HepG2 (cell line): Measurements from ENCODE around the gene LTA. TPM values are rescaled to one million over a fixed set of nuclear protein-coding genes. Genes with fewer than 3 reads are reported as not detected.

Experiments used
- BORCS8-MEF2B ChIP-seq: sonication (generic); formaldehyde crosslinking; IDR thresholded peaks from 2 replicates; pipeline ENCODE4 v1.8.0; 2022; ENCODE audit warnings: mild to moderate bottlenecking, missing genetic modification reagents
- BRF2 ChIP-seq: sonication (generic); formaldehyde crosslinking; IDR thresholded peaks from 2 replicates; pipeline ENCODE4 v1.8.1; 2022; ENCODE audit warnings: mild to moderate bottlenecking, missing genetic modification reagents
- ERF ChIP-seq: IDR thresholded peaks from 2 replicates; pipeline ENCODE4 v1.6.1; 2018; ENCODE audit warnings: missing biosample characterization, missing genetic modification reagents
- FOXO1 ChIP-seq: sonication (generic); formaldehyde crosslinking; IDR thresholded peaks from 2 replicates; pipeline ENCODE4 v1.4.0; 2020; ENCODE audit warnings: missing genetic modification reagents
- FOXP4 ChIP-seq: sonication (generic); formaldehyde crosslinking; IDR thresholded peaks from 2 replicates; pipeline ENCODE4 v1.4.0; 2020; ENCODE audit warnings: missing genetic modification reagents
- GPBP1L1 ChIP-seq: sonication (generic); formaldehyde crosslinking; IDR thresholded peaks from 2 replicates; pipeline ENCODE4 v1.5.0; 2020; ENCODE audit warnings: mild to moderate bottlenecking, missing genetic modification reagents
- HES4 ChIP-seq: sonication (generic); formaldehyde crosslinking; IDR thresholded peaks from 2 replicates; pipeline ENCODE4 v1.9.0; 2021; ENCODE audit warnings: mild to moderate bottlenecking, missing genetic modification reagents, borderline replicate concordance
- HNRNPUL1 ChIP-seq: fragments of 200-400 bp; formaldehyde crosslinking; IDR thresholded peaks from 2 replicates; pipeline ENCODE4 v1.6.1; 2017; ENCODE audit warnings: low read depth, mild to moderate bottlenecking, low read length, moderate library complexity
- KDM3A ChIP-seq: IDR thresholded peaks from 2 replicates; pipeline ENCODE4 v1.6.1; 2018; ENCODE audit warnings: low read depth, missing compliant biosample characterization
- RAD51 ChIP-seq: fragments of 450-650 bp; IDR thresholded peaks from 2 replicates; pipeline ENCODE4 v1.6.1; 2016; ENCODE audit warnings: borderline replicate concordance
- SRSF1 ChIP-seq: fragments of 200-400 bp; formaldehyde crosslinking; optimal IDR thresholded peaks from 2 replicates; pipeline ENCODE3; 2017; ENCODE audit warnings: mild to moderate bottlenecking, low read depth, low read length, moderate library complexity
- YEATS2 ChIP-seq: sonication (generic); formaldehyde crosslinking; IDR thresholded peaks from 2 replicates; pipeline ENCODE4 v1.4.0; 2020; ENCODE audit warnings: missing genetic modification reagents, borderline replicate concordance
- ZBTB4 ChIP-seq: sonication (generic); formaldehyde crosslinking; IDR thresholded peaks from 2 replicates; pipeline ENCODE4 v1.4.0; 2020; ENCODE audit warnings: missing genetic modification reagents, mild to moderate bottlenecking, borderline replicate concordance
- ZNF687 ChIP-seq: sonication (generic); formaldehyde crosslinking; IDR thresholded peaks from 2 replicates; pipeline ENCODE4 v1.5.1; 2020; ENCODE audit warnings: mild to moderate bottlenecking, missing genetic modification reagents, moderate library complexity
- ZNF747 ChIP-seq: sonication (generic); formaldehyde crosslinking; IDR thresholded peaks from 2 replicates; pipeline ENCODE4 v1.8.1; 2023; ENCODE audit warnings: missing genetic modification reagents, mild to moderate bottlenecking, borderline replicate concordance
- ZSCAN20 ChIP-seq: sonication (generic); formaldehyde crosslinking; IDR thresholded peaks from 2 replicates; pipeline ENCODE4 v1.4.0; 2020; ENCODE audit warnings: missing genetic modification reagents, mild to moderate bottlenecking, borderline replicate concordance
- polyA plus RNA-seq, 8 experiments: library from polyadenylated mRNA; depleted of rRNA in 3 of 8; stranded (reverse) in 7 of 8; unstranded in 1 of 8; fragments of >200 nt; fragmentation: Illumina TruSeq in 4 of 8; extraction: Trizol in 4 of 8; gene quantifications; 2 replicates each; pipeline versions ENCODE4 v1.2.1 to v1.2.3, GENCODE V29; 2011 to 2016; ENCODE audit warnings: low read depth in 4 of 8, missing spikeins in 1 of 8, mixed read lengths in 1 of 8; ENCODE audit not compliant: insufficient read depth in 1 of 8
- total RNA-seq, 5 experiments: library from RNA; depleted of rRNA; stranded (reverse); fragments of >200 nt; fragmentation: Illumina TruSeq; extraction: Trizol; gene quantifications; 2 replicates each; pipeline ENCODE4 v1.2.3, GENCODE V29; 2016; ENCODE audit warnings: low read depth in 1 of 5

The LTA gene
- total and polyA plus RNA-seq, 2 of the 13 experiments (the other 11 are each of a cell fraction or from before 2014, with no cell fraction given), result 0.09 TPM; not detected in 1

- TF ChIP-seq ZNF687 (peak; percentile 49; the same call in 1 of the 2 replicates), ZSCAN20 (CRISPR knock-in tag) (no peak), KDM3A (CRISPR knock-in tag) (no peak; the same call in 1 of the 2 replicates), HES4 (CRISPR knock-in tag) (no peak), HNRNPUL1 (no peak), ZBTB4 (CRISPR knock-in tag) (peak; percentile 83; the same call in 1 of the 2 replicates), ERF (CRISPR knock-in tag) (no peak), RAD51 (no peak), FOXO1 (CRISPR knock-in tag) (no peak), SRSF1 (no peak), BRF2 (CRISPR knock-in tag) (no peak), FOXP4 (CRISPR knock-in tag) (no peak), YEATS2 (CRISPR knock-in tag) (peak; percentile 75; the same call in 1 of the 2 replicates), ZNF747 (CRISPR knock-in tag) (peak; percentile 10; the same call in 1 of the 2 replicates), GPBP1L1 (CRISPR knock-in tag) (no peak), BORCS8-MEF2B (CRISPR knock-in tag) (no peak)
These were observed 24.2 kb upstream of the LTA start (continued) for GRCh38 chr6:31547727-31548543.
